ENCODE results near the gene HSPA9. TPM values are rescaled to one million over a fixed set of nuclear protein-coding genes. Genes with fewer than 3 reads are reported as not detected.

Gene HSPA9
- total RNA-seq, 1 experiment from 2014 or later, result 460 TPM

GRCh38 chr5:138523406-138523805 lies 51.8 kb downstream of the HSPA9 start:
- intact Hi-C loops (cut with micrococcal nuclease; ENCODE audit: unreplicated experiment), result no loop called here
- no peak overlapping the region for H3K4me3 Mint-ChIP-seq (ENCODE audit: low read depth, unreplicated experiment)
- peaks cover 51% of the 10 kb centered on the region for H3K36me3 Mint-ChIP-seq (ENCODE audit: insufficient read depth, unreplicated experiment)
- CTCF ChIA-PET, result interaction anchor here (0.6 to 0.7 kb wide), 3 partner anchors 13 to 152 kb away, joined by 3 to 4 read pairs (median 3); no protein-coding TSS in a partner anchor
- TF ChIP-seq CTCF (IDR thresholded peaks at IDR 0.05; ENCODE audit: unreplicated experiment), result no peak
- BruUV-seq (replicated peaks), result no TSS peak
- no peak for DNase-seq
- H3K9me3 Mint-ChIP-seq (ENCODE audit: low read depth, unreplicated experiment), result no peaks in the 10 kb centered on the region
- H3K4me1 Mint-ChIP-seq (ENCODE audit: low read depth, unreplicated experiment), result peaks cover 24% of the 10 kb centered on the region
- no peak overlapping the region for H3K27ac Mint-ChIP-seq (ENCODE audit: unreplicated experiment)
- H3K27me3 Mint-ChIP-seq (ENCODE audit: unreplicated experiment), result no peaks in the 10 kb centered on the region

- CTCF ChIA-PET, result interaction anchor here (0.5 to 0.6 kb wide), 2 partner anchors 12 to 55 kb away, joined by 3 to 7 read pairs; no protein-coding TSS in a partner anchor
- H3K9me3 Mint-ChIP-seq (ENCODE audit: low read depth, unreplicated experiment), result no peaks in the 10 kb centered on the region
These were observed 54.2 kb downstream of the HSPA9 start for GRCh38 chr5:138520971-138521370.

GRCh38 chr5:138517437-138517836 lies 57.8 kb downstream of the HSPA9 start:
- Mint-ChIP-seq H3K36me3 (ENCODE audit: insufficient read depth, unreplicated experiment) (peaks cover 78% of the 10 kb centered on the region), H3K4me1 (ENCODE audit: low read depth, unreplicated experiment) (peaks cover 10% of the 10 kb centered on the region), H3K4me3 (ENCODE audit: low read depth, unreplicated experiment) (no peak overlapping the region), H3K27ac (ENCODE audit: unreplicated experiment) (no peak overlapping the region), H3K9me3 (ENCODE audit: low read depth, unreplicated experiment) (no peaks in the 10 kb centered on the region), H3K27me3 (ENCODE audit: unreplicated experiment) (no peaks in the 10 kb centered on the region)
- DNase-seq, result no peak
- BruUV-seq (replicated peaks), result no TSS peak
- CTCF ChIA-PET, result no interaction called here
- intact Hi-C loops (cut with micrococcal nuclease; ENCODE audit: unreplicated experiment), result no loop called here
- no peak for TF ChIP-seq CTCF (IDR thresholded peaks at IDR 0.05; ENCODE audit: unreplicated experiment)

More at GRCh38 chr5:138520971-138521370, 54.2 kb downstream of the HSPA9 start:
- Mint-ChIP-seq H3K27me3 (ENCODE audit: unreplicated experiment) (no peaks in the 10 kb centered on the region), H3K4me3 (ENCODE audit: low read depth, unreplicated experiment) (no peak overlapping the region), H3K27ac (ENCODE audit: unreplicated experiment) (peak overlapping the region; percentile 65), H3K4me1 (ENCODE audit: low read depth, unreplicated experiment) (peaks cover 10% of the 10 kb centered on the region), H3K36me3 (ENCODE audit: insufficient read depth, unreplicated experiment) (peaks cover 68% of the 10 kb centered on the region)
- DNase-seq, result no peak
- intact Hi-C loops (cut with micrococcal nuclease; ENCODE audit: unreplicated experiment), result no loop called here
- no peak for TF ChIP-seq CTCF (IDR thresholded peaks at IDR 0.05; ENCODE audit: unreplicated experiment)
- BruUV-seq (replicated peaks), result no TSS peak

GRCh38 chr5:138515556-138516245 lies 59.5 kb downstream of the HSPA9 start:
- CTCF ChIA-PET, result no interaction called here
- TF ChIP-seq CTCF (IDR thresholded peaks at IDR 0.05; ENCODE audit: unreplicated experiment), result no peak
- peaks cover 81% of the 10 kb centered on the region for H3K36me3 Mint-ChIP-seq (ENCODE audit: insufficient read depth, unreplicated experiment)
- intact Hi-C loops (cut with micrococcal nuclease; ENCODE audit: unreplicated experiment), result no loop called here
- no peak overlapping the region for H3K27ac Mint-ChIP-seq (ENCODE audit: unreplicated experiment)
- no peaks in the 10 kb centered on the region for H3K9me3 Mint-ChIP-seq (ENCODE audit: low read depth, unreplicated experiment)
- DNase-seq, result no peak
- H3K4me1 Mint-ChIP-seq (ENCODE audit: low read depth, unreplicated experiment), result peaks cover 6% of the 10 kb centered on the region
- no peaks in the 10 kb centered on the region for H3K27me3 Mint-ChIP-seq (ENCODE audit: unreplicated experiment)
- H3K4me3 Mint-ChIP-seq (ENCODE audit: low read depth, unreplicated experiment), result no peak overlapping the region
- BruUV-seq (replicated peaks), result no TSS peak

All from Calu3 (cell line).